Measurements from ENCODE around the gene ATP6AP1. TPM values are rescaled to one million over a fixed set of nuclear protein-coding genes. Genes with fewer than 3 reads are reported as not detected.

Gene ATP6AP1
- total RNA-seq, 1 experiment from 2014 or later = 221 TPM

- no TSS peak for BruUV-seq (replicated peaks)
- H3K9me3 ChIP-seq (ENCODE audit: control insufficient read depth, insufficient read depth, low read depth, low read length) = no peaks in the 10 kb centered on the region
- TF ChIP-seq SIN3A (IDR thresholded peaks at IDR 0.05; ENCODE audit: borderline replicate concordance, insufficient read depth, low read depth, low read length) (no peak), REST (IDR thresholded peaks at IDR 0.05; ENCODE audit: insufficient read depth in 1 of 2, low read depth in 2 of 2, low read length in 1 of 2) (no peak), TCF7L2 (IDR thresholded peaks at IDR 0.05; ENCODE audit: low read depth, low read length) (no peak), CTCF (IDR thresholded peaks at IDR 0.05) (no peak), POLR2AphosphoS5 (IDR thresholded peaks at IDR 0.05; ENCODE audit: low read depth, low read length) (no peak)
- ChIA-PET POLR2A (no interaction called here), CTCF (interaction anchor here (0.6 to 0.9 kb wide), 2 partner anchors 18 to 35 kb away, joined by 3 to 6 read pairs; no protein-coding TSS in a partner anchor)
- intact Hi-C loops (cut with micrococcal nuclease; ENCODE audit: unreplicated experiment) = no loop called here
- H3K27ac ChIP-seq (ENCODE audit: low read length) = peak overlapping the region; percentile 85
- H3K36me3 ChIP-seq (ENCODE audit: control insufficient read depth, insufficient read depth, low read length) = no peaks in the 10 kb centered on the region
- ATAC-seq = peak; percentile 77
- DNase-seq (ENCODE audit: low read depth, low spot score) = no peak
- no peaks in the 10 kb centered on the region for H3K27me3 ChIP-seq (ENCODE audit: control insufficient read depth, insufficient read depth, low read length)
- peaks cover 5% of the 10 kb centered on the region for H3K4me1 ChIP-seq (ENCODE audit: control insufficient read depth, insufficient read depth, low read length)
- H3K4me3 ChIP-seq (ENCODE audit: low read depth in 2 of 2, low read length in 2 of 2) = peak overlapping the region; percentile 78 to 89
- in situ Hi-C loops (cut with HindIII; ENCODE audit: low pct_unique_long_range_greater_than_20kb, low sequenced_read_pairs) = no loop called here
These were observed 30.7 kb downstream of the ATP6AP1 start for GRCh38 chrX:154458954-154459778.

GRCh38 chrX:154459832-154460231 is 31.4 kb downstream of the ATP6AP1 start:
- intact Hi-C loops (cut with micrococcal nuclease; ENCODE audit: unreplicated experiment) = no loop called here
- ChIA-PET CTCF (interaction anchor here (0.6 to 0.9 kb wide), 3 partner anchors 18 to 48 kb away, joined by 3 to 6 read pairs (median 4); no protein-coding TSS in a partner anchor), POLR2A (no interaction called here)
- Histone ChIP-seq H3K4me3 (ENCODE audit: low read depth in 2 of 2, low read length in 2 of 2) (peak overlapping the region; percentile 78 to 89), H3K36me3 (ENCODE audit: control insufficient read depth, insufficient read depth, low read length) (no peaks in the 10 kb centered on the region), H3K27me3 (ENCODE audit: control insufficient read depth, insufficient read depth, low read length) (no peaks in the 10 kb centered on the region), H3K27ac (ENCODE audit: low read length) (0 out of 2 replicates have a peak overlapping the region, but pooled peaks have one; percentile 23), H3K9me3 (ENCODE audit: control insufficient read depth, insufficient read depth, low read depth, low read length) (no peaks in the 10 kb centered on the region), H3K4me1 (ENCODE audit: control insufficient read depth, insufficient read depth, low read length) (peaks cover 5% of the 10 kb centered on the region)
- no peak for TF ChIP-seq SIN3A (IDR thresholded peaks at IDR 0.05; ENCODE audit: borderline replicate concordance, insufficient read depth, low read depth, low read length)
- no peak for TF ChIP-seq CTCF (IDR thresholded peaks at IDR 0.05)
- TF ChIP-seq TCF7L2 (IDR thresholded peaks at IDR 0.05; ENCODE audit: low read depth, low read length) = no peak
- no peak for TF ChIP-seq POLR2AphosphoS5 (IDR thresholded peaks at IDR 0.05; ENCODE audit: low read depth, low read length)
- TF ChIP-seq REST (IDR thresholded peaks at IDR 0.05; ENCODE audit: insufficient read depth in 1 of 2, low read depth in 2 of 2, low read length in 1 of 2) = no peak
- no peak for ATAC-seq
- in situ Hi-C loops (cut with HindIII; ENCODE audit: low pct_unique_long_range_greater_than_20kb, low sequenced_read_pairs) = no loop called here
- DNase-seq (ENCODE audit: low read depth, low spot score) = no peak
- BruUV-seq (replicated peaks) = no TSS peak
